Activated T-cell treated with anti-CD3 and anti-CD28 coated beads for 24 hours (primary cell): Measurements from ENCODE around the gene NR2E1.

ENCODE experiments used
- DNase-seq: peaks from one replicate; pipeline ENCODE4 v3.0.0-alpha.2; 2020; ENCODE audit warnings: low read depth

The NR2E1 gene

GRCh38 chr6:108156180-108156937, 9.5 kb upstream of the NR2E1 start:
- DNase-seq: no peak

GRCh38 chr6:108156938-108157233, 8.9 kb upstream of the NR2E1 start:
- DNase-seq: no peak

GRCh38 chr6:108157234-108157980, 8.4 kb upstream of the NR2E1 start:
- DNase-seq: no peak

- DNase-seq: no peak
These were observed 7.8 kb upstream of the NR2E1 start for GRCh38 chr6:108157981-108158525.

- DNase-seq: no peak
These were observed 5.8 kb upstream of the NR2E1 start for GRCh38 chr6:108159981-108160380.

GRCh38 chr6:108161724-108162282, 4.0 kb upstream of the NR2E1 start:
- DNase-seq: no peak

- no peak for DNase-seq
These were observed 2.6 kb upstream of the NR2E1 start for GRCh38 chr6:108163267-108163643.

GRCh38 chr6:108163644-108164542, 1.9 kb upstream of the NR2E1 start:
- no peak for DNase-seq

GRCh38 chr6:108164543-108164814, 1.3 kb upstream of the NR2E1 start:
- DNase-seq: no peak

DNA sequence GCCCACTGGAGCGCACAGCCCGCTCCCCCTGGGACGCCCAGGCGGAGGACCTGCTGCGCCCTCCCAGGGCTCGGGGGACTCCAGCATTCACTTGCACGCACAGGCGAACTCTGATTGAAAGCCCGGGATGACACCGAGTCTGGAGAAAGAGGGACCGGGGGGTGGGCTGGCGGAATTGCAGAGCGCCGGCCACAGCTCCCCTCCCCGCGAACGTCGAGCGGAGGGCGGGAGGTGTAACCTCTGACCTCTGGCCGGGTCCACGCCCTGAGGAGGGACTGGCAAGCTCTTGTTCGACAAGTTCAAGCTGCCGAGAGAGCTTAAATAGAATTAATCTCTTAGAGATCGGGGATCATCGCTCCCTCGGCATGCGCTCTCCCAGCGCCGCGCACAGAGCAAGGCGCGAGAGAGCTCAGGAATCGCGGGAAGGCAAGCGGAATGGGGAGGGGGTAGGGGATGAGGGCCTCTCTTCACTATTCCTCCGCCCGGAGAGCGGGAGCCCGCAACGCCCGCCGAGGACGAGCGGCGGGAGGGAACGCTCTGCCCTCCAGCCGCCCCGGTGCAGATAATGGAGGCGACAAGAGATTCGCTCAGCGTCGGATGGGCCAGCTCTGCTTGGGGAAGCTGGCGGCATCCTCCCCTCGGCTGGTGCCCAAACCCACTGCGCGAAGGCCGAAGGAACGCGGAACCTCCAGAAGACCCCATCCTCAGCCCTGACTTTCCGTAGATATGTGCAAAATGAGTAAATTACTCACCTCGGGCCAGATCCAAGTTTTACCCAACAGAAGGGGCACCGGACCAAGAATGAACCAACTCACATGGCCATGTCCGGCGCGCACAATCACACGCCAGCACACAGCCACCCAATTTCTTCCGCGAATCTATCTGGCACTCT, 761 bp upstream of the NR2E1 start:
- DNase-seq: no peak

GRCh38 chr6:108166664-108167448, 1.0 kb downstream of the NR2E1 start:
- DNase-seq: no peak

GRCh38 chr6:108167449-108168089, 1.7 kb downstream of the NR2E1 start:
- DNase-seq: no peak

DNA sequence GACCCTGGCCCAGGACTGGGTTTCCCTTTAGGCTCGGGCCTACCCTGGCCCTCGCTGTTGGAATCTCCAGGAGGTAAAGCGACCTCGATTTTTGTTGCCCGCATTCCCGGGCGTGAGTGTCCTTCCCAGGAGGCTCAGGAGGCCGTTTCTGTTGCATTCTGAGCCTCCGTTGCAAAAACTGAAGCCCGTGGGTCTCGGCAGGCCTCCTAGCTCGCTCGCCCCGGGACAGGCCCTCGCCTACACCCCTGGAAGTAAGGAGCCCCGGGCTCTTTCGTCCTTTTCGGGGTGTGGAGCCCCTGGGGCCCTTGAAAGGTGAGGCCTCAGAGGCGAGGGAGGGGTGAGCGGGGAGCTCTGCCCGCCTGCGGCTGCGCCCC, 2.3 kb downstream of the NR2E1 start:
- no peak for DNase-seq

DNA sequence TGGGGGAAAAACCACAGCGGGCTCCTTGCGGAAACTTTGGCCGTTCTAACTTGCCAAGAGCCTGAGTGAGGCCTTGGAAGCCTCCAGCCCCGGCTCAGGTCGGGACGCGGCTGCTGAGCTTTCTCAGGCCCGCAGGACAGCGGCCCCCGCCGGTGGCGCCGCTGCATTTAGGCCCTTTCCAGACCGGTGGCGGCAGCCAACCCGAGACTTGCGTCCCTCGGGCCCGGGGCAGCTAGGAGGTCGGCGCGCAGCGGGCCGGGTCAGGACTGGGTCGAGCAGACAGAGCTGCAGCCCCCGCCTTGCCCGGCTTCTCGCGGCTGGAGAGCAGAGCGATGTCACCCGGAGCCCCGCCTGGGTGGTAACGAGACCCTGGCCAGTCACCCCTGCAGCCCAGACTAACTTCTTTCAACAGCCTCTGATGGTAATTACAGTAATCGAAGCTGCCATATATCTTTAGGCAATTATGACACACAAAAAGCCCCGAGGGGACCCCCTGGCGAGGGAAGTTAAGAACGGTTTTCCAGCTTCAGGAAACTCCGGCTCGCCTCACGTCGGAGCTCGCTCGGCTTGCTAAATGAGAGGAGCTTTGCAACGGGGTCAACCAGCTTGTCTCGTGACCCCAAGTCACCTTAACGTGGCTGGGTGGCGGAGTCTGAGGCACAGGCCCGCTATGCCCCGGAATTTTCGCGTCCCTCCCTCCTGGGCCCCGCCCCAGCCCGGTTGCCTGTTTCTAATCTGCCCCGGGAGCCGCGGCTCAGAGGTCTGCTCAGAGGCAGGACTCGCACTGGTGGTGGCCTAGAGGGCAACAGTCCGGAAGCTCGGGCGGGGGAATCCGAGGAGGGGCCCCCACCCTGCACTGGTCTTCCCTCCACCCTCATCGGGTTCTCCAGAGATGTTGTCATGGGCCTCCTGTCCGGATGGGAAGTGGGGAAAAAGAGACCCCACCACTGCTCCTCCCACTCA, 3.0 kb downstream of the NR2E1 start:
- no peak for DNase-seq

DNA sequence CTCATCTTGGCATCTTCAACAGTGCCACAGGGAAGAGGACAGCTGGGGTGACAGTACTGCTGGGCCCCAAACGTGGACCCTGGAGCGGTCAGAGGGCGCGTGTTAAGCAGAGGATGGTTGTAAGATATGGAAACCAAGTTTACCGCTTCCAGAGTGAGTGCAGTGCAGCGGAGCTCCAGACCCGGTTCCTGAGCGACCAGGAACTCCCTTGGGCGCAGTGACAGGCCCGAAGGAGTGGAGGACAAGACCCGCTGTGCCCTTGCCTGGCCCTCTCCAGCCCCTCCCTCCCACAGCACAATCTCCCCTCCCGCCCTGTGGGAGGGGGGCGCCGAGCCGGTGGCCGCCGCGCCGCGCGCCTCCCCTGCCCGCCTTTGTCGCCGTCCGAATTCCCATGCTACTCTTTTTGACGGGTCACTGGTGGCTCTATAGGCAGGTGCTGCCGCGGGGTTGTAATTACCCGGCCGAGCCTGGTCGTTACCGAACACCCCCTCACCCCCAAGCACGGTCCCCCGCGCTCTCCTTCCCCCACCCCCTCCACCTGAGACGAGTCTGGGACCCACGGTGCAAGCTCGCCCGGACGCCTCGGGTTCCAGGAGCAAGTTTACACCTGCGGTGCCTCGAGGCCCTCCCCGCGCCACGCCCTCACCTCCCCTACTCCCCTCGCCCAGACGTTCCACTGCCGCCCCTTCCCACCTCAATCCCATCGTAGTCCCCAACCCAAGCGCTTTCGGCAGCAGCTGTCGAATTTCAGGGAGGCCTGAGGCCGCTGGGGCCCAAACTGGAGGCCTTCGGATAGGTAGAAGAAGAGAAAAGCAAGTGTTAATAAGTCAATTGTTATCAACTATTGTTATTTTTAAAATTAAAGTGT, 3.9 kb downstream of the NR2E1 start:
- no peak for DNase-seq

DNA sequence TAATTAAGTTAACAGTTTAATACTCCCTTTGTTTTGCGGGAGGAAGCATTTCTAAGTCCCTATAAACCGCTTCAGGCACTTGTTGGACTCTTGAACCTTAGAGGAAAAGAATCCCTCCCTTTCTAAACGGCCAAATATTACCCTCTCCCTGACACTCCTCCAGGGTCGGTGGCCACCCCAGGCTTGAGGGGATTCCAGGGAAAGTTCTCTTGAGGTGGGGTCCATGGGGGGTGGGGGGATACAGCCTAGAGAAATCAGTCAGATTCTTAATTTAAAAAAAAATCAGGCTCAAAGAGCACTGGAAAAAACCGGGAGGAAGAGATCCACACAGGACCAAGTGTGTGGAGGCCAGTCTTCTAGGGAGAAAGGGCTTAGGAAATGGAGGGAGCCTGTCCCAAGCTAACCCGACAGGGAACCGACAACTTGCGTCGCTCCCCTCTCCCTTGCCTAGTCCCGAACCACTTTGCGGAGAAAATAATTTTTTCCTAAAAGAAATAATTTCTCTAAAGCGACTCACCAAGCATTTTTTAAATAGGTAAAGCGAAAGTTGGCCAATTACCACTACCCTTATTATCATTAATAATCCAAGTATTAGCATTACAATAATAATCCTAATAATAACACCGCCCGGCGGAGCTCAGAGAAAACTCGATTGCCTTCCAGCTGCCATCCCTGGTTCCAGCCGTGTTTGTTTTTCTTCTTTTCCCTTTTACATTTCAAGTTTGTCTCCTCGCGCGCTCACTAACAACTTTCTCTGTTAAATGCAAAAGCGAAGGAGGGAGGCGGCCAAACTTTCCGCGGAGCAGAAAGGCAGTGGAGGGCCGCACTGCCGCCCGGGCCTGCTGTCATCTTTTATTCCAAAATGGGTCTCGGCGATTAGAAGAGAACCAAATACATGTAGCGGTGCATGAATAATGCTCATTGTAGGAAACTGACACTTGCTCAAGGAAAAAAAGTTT, 4.8 kb downstream of the NR2E1 start:
- no peak for DNase-seq
